DMS153 treated with DMSO at 0.1 percent for 48 hours (cell line): ENCODE measurements around the gene DARS1.
"Not testable (repeated sequence)": the region's sequence is repeated elsewhere in the genome, so short reads cannot be mapped to it uniquely, and the experiment has no call there.

ENCODE experiments used
- DNase-seq: peaks from one replicate; lab custom pipeline; 2025; ENCODE audit not compliant: unreplicated experiment; lab: John Stamatoyannopoulos, UW

The DARS1 gene

DNA sequence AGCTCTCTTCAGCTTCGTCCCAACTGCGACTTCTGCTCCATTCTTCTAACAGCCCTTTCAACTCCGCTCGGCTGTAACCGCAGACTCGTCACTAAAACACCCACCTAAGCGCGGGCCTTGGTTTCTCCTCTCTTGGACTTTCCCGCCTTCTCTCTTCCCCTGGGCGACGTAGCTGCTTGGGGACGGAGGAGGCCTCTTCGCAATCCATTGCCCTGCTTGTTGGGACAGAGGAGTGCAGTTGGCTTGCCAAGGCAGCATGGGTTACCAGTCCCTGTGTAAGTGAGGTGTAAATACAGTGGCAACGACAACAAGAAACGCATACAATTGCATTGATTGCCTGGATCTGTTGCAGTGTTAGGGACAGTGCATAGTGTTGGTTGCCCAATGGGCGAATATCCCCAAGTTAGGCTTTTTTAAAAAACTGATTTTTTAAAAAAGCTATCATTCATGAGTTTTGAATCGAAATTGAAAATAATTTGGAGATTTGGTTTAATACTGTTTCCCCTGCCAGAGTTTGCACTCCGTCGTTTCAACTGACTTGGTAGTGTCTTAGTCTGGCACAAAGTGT, 484 bp upstream of the DARS1 start:
- DNase-seq: no peak

DNA sequence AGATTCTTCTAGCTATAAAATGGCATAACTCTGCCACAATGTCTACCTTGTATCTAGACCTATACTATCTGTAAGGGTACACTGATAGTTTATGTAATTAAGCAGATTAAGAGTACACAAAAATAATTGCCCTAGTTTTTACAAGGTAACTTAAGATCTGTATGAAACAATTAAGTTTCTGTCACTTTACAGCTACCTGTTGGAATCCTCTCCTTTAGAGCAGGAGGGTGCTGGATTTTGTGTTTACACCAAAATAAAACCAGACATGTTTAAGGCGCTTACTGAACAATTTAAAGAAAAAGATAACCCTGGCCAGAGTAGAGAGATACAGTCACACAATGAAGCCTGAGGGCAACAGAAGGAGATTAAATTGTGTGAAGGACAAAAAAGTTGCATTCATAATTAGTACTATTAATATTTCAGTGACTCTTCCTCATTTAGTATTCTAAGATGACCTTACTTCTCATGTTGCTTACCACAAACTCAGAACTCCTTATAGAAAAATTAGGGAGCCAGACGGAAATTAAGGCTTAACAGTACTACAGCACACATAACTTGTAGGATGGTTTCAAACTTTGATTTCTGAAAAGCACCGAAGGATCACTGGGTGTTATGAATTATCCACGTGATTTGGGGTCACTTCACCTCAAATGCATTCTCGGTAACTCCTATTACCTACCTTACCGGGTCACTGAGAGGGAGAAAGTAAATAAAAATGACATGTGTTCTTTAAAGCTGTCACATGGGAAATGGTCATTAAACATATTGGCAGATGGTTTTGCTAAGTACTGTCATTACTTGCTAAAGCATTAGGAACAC, 1.0 kb downstream of the DARS1 start:
- DNase-seq: no peak

DNA sequence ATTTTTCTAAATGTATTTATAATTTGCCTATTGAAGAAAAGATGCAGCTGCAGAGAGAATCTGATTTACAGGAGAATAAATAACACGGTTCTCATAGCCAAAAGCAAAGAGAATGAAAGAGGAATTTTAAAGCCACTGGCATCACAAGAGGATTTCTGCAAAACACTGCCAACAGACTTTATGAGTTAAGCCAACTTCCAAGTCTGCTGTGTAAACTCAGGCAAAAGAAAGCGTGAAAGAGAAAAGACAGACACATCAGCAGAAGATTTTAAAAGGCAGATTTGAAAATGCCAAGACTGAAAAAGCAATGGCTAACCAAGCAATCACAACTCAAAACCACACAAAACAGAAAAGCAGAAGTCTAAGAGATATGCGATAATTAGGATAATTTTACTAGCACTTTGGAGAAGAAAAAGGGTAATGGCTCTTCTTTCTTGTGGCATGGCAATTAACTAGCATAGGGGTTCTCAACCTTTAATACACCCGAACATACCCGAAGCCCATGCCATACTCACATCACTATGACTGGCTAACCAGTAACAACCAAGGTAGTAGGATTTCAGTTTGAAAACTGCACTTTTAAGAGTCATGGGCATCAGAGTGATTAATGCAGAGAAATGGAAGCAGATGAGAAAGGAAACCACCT, 4.9 kb downstream of the DARS1 start:
- DNase-seq: no peak

DNA sequence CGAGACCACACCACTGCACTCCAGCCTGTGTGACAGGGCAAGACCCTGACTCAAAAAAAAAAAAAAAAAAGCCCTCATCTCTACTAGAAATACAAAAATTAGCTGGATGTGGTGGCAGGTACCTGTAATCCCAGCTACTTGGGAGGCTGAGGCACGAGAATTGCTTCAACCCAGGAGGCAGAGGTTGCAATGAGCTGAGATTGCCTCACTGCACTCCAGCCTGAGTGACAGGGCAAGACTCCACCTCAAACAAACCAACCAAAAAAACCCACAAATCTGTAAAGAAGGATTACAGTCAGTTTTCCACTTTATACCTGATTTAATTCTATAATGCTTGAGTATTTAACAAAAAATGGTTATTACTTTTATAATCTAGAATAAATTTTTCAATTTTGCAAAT, 9.7 kb downstream of the DARS1 start:
- DNase-seq: no peak

DNA sequence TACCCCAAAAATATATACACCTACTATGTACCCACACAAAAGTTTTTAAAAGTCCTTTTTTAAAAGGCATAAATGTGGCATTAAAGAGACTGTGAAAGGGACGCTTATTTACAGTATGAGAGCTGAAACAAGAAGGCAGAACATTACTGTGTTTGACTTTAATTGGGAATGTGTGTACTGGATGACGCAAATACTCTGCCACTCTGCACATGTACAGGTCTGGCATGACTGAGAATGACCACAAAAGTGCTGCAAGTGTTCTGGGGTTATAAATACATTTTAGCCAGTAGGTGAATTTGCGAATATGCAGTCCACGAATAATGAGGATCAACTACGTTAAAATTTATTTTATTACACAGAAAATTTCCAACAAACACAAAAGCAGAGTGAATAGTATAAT, 11.4 kb downstream of the DARS1 start:
- no peak for DNase-seq

DNA sequence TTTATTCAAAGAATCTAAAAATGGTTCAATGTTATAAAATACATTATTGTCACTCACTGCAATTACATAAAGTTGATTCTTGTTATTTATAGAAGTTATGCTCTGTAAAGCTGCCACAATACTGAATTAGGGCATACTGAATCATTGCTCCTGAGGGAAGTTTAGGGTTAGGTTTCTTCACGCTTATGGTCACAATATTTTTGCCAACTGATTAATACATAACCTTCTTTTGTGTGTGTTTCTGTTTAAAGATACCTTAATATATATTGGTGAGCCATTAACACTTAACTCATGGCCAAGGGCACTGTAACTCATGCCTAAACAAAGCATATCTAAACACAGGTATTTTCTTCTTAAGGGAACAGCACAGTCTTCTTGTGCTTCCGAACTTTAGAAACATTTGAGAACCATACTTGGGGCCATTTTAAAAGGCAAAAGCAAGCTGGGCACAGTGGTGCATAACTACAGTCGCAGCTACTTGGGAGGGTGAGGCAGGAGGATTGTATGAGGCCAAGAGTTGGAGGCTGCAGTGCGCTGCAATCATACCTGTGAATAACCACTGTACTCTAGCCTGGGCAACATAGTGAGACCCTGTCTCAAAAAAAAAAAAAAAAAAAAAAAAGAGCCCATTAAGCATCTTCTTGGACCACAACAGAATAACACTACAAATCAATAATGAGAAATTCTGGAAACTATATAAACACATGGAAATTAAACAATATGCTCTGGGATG, 15.6 kb downstream of the DARS1 start:
- DNase-seq: no peak

DNA sequence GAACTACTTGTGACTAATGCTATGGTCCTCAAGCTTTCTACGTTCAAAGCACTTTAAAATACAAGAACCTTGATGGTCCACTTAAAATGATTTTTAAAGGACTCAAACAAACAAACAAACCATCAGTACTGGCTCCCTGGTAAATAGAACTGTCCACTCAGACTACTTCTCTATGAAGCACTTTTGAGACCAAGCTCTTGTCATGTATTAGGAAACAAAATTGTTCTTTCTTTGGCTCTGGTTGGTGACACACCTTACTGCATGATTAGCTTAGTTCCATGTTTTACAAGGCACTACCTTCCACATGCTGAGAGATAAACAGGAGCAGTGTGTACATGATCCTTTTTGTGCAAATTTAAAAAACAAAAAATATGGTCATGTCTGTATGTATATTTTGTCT, 19.7 kb downstream of the DARS1 start:
- no peak for DNase-seq

DNA sequence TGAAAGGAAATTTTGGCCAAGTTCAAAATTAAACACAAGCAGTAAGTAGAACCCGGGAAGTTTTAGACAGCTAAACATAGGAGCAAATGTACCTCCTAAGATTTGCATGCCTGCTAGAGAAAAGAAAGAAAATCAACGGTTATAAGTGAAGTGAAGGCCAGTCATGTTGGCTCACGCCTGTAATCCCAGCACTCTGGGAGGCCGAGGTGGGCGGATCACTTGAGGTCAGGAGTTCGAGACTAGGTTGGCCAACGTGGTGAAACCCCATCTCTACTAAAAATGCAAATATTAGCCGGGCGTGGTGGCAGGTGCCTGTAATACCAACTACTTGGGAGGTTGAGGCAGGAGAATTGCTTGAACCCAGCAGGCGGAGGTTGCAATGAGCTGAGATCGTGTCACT, 21.0 kb downstream of the DARS1 start:
- DNase-seq: not testable (repeated sequence)

DNA sequence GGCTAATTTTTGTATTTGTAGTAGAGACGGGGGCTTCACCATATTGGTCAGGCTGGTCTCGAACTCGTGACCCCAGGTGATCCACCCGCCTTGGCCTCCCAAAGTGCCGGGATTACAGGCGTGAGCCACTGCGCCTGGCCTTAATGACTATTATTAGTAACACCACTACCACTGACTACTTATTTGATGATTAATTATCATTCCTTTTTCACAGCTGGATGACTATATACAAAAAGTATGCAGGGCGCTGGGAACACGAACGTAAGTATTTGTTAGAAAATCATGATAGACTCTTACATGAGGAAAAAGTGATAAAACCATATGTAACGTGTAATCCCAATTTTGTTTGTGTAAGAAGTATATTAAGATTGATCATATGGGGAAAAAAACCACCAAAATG, 21.6 kb downstream of the DARS1 start:
- DNase-seq: no peak

DNA sequence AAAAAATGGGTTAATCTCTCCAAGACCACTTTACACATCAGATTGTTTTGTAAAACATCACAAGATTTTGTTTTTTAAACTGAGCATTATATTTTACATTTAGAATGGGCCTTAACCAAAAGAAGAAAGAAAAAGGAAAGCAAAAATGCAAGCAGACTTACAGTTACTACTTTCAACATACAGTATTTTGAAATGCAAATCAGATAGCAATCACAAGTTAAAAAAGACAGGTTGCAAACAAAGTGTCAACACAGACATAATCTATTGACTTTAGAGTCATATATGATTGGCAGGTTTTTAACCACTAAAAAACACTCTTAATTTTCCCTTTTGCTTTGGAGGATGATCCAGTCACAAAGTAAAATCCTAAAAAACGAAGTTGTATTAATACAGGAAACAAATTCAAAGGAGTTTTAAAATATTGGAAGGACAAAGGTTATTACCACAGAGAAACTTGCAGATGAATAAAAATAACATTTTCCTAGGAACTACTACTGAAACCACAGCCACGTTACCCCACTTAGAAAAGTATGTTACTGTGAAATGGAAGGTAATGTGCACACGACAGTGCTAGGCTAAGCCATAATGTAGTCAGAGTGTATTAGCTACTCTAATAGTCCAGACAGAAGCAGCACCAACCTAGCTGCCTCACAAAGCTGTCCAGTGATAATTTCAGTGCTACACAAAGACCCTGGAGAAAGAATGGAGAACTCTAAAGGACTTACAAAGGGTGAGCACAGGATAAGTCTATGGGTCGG, 22.9 kb downstream of the DARS1 start:
- DNase-seq: no peak

DNA sequence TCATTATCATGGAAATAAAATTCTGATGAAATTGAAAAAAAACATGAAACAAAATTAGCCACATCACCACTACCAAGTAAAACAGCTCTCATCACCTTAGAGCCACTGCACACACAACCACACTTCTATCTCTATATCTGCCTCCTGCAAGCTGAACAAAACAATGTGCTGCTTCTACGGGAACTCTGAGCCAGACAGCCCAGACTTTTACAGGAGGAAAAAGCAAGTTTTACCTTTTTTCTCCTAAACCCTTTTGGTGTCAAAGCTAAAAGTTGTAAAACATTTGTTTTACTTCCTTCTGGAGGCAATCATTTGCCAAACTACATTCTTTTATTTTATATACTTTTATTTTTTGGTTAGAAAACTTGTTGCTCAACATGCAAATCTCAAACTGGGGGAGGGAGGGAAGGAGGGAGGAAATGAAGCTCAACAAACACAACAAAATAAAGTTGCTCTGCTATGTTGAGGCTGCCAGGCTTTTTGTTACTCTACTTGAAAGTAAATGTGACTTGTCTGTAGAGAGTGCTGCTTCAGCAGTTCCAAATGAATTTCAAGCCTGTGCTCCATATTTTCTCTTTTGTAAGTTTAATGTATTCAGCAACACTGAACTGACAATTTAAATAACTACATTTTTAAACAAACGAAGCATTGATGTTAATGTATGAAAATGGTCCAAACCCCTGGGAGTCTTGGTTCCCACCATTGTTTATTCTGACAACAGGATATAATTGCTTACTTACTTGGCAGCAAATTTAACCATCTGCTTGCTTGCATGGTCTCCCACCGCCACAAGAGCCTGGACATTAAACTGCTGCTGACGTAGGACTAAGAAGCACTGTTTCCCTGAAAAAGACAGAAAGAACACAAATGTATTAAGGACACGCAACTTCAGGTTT, 24.5 kb downstream of the DARS1 start:
- DNase-seq: no peak

DNA sequence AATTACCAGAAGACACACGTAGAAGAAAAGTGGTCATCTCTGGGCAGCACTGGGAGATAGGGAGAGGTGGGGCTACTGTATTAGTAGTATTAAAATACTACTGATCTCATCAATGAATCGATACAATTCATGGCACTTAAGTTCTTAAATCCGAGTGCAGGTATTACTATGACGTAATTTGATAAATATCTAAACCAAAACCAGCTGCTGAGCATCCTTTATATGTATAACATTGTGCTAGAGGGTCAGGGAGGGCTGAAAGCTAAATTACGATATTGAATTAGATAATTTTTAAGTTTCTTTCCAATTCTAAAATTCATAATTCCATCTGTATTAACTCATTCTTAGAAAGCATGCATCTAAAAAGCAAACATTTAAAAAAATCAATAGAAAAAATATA, 25.3 kb downstream of the DARS1 start:
- no peak for DNase-seq

DNA sequence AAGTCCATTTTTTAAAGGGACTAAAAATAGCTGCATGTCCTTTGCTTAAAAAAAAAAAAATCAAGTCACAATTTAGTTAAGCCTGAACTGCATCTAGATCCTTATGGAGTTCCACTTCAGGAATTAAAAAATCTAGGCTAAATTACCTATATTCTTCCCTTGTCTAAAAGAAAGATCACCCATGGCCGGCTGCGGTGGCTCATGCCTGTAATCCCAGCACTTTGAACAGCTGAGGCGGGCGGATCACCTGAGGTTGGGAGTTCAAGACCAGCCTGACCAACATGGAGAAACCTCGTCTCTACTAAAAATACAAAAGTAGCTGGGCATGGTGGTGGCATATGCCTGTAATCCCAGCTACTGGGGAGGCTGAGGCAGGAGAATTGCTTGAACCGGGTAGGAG, 26.5 kb downstream of the DARS1 start:
- DNase-seq: not testable (repeated sequence)

DNA sequence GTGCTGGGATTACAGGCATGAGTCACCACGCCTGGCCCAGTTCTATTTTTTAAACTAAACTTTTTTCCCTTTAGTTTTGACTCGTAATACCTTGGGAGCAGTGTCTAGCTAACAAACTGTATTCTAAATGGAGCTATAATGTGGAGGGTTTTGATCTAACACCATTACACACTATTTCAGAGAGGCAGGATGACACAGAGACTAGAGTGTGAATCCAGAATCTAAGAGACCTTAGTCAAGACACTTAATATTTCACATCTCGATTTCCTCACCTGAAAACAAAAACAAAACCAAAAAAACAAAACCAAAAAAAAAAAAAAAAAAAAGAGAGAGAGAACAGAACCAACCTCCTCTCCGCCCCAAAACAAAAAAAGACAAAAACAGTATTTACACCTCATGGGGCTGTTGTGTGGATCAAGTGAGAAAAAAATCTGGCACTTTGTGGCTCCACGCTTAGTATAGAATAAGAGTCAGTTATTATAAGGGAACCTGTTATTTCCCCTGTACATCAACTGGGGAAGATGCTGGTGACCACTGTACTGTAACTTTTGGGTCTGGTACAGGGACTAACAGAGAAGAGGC, 31.3 kb downstream of the DARS1 start:
- no peak for DNase-seq

DNA sequence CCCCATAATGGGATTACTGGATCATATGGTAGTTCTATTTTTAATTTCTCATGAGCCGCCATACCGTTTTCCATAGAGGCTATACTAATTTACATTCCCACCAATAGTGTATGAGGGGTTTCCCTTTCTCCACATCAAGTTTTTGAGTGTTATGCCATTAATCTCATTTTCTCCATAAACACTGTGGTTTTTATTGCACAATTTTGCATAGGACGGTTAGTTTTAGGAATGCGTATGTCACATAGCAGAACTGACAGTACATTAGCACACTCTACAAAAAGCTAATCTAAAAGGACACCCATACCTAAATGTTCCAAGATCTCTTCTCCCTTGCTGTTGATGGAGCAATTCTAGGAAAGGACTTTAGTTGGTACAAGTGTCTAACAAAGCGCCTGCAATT, 32.5 kb downstream of the DARS1 start:
- DNase-seq: no peak

DNA sequence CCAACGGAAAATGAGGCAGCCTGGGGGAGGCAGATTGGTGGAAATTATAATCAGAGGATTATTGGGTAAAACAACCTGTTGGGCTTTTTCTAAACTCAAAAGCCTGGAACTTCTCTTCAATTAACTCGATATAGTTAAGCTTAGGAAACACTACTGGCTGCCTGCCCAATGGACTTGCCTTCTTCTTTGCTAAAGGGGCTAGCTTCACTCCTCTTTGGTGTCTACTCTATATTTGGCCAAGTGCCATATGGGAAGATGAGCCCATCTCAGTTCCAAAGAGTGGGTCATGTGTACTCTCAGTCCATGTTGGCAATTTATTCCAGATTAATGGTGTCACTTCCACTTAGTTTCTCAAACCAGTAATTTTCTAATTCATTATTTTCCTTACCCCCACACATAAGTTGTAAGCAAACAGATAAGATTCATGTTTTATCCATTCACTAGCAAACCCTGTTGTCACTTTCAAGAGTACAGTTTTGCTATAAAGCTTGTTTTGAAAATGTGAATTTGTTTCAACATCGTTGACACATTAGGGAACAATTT, 34.3 kb downstream of the DARS1 start:
- DNase-seq: no peak

DNA sequence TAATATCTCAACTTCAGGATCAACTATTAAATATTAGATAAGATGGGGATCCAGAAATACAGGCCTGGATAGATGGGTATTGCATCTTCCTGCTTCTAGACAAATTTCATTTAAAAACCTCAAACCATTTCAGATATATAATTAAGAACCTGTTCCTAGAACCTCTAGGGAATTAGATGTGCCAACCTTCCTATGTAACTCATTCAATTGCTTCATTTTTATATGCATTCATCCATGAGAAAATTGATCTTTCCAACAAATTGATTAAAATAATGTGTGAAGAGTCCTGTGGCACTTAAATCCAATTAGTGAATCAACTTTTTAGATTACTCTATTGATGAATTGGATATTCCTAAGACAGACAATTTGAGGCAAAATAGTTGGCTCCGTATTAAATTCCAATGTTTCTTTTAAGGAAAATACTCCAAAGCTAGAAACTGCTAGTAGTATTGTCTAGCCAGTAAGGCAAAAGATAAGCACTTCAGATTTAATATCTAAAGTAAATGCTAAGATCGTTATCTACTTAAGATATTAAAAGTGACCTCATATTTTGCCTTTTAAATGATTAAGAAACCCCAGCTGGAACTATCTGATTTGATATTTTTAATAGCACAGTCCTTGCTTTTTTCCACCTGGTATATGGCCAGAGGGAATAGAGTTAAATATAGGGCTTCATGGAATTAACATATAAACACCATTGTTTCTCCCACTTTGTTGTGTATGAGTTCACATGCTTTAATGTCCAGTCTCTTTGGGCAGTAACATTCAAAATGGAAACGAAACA, 35.8 kb downstream of the DARS1 start:
- no peak for DNase-seq

DNA sequence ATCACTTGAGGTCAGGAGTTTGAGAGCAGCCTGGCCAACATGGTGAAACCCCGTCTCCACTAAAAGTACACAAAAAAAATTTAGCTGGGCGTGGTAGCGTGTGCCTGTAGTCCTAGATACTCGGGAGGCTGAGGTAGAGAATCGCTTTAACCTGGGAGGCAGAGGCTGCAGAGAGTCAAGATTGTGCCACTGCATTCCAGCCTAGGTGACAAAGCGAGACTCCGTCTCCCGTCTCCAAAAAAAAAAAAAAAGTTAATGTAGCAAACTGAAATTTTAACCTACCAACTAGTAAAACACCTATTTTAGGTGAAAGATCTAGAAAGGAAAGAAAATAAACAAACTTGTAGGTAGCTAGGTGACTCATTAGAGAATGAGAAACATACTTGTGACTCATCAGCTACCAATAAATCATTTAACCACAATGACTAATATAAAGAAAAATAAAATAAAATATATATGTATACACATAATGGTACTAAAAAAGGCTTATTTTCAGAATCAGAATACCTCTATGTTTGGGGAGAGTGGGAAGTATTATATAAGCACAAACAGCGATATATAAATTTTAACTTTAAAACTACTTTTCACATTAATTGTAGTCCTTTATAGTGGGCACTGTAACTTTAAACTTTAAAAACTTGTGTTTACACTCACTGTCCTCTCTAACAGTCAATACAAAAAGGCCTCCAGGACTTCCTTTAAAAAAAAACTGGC, 36.6 kb downstream of the DARS1 start:
- DNase-seq: no peak
